OCI-LY7 (cell line): ENCODE measurements around the gene VMO1. TPM values are rescaled to one million over a fixed set of nuclear protein-coding genes. Genes with fewer than 3 reads are reported as not detected.

ENCODE experiments used
- BruUV-seq: library from RNA; stranded (reverse); fragments of 400-500 nt; replicated peaks from 2 replicates; lab custom pipeline; 2021; lab: Mats Ljungman, UMichigan
- CTCF ChIA-PET: fragments of 300-600 bp; sonication (Branson Sonifier 250); formaldehyde crosslinking; loops from one replicate; lab custom pipeline; 2022; ENCODE audit warnings: antibody characterized with exemption; ENCODE audit not compliant: unreplicated experiment; lab: Charles Lee
- POLR2A ChIA-PET: fragments of 300-600 bp; sonication (Branson Sonifier 250); formaldehyde crosslinking; loops from one replicate; lab custom pipeline; 2022; ENCODE audit warnings: antibody characterized with exemption; lab: Charles Lee
- DNase-seq: peaks from one replicate; pipeline ENCODE4 v3.0.0-alpha.2; 2015; ENCODE audit warnings: low spot score
- H2AFZ ChIP-seq: fragments of 200-600 bp; sonication (generic), shearing (Covaris generic); 2 replicates; pipeline ENCODE4 v1.6.1; 2014; ENCODE audit warnings: mild to moderate bottlenecking, antibody characterized with exemption, low read length, moderate library complexity
- H3K27ac ChIP-seq: fragments of 200-600 bp; sonication (generic); 2 replicates; pipeline ENCODE4 v1.5.1; 2014; ENCODE audit warnings: mixed run types, low read depth, mild to moderate bottlenecking, moderate library complexity, low read length, inconsistent platforms; ENCODE audit not compliant: poor library complexity, severe bottlenecking
- H3K36me3 ChIP-seq: fragments of 200-600 bp; sonication (generic); 2 replicates; pipeline ENCODE4 v1.6.1; 2014; ENCODE audit warnings: mild to moderate bottlenecking, antibody characterized with exemption, low read length, moderate library complexity, mixed read lengths; ENCODE audit not compliant: insufficient read depth
- H3K4me1 ChIP-seq: fragments of 200-600 bp; sonication (generic); 2 replicates; pipeline ENCODE4 v1.5.1; 2014; ENCODE audit warnings: mild to moderate bottlenecking, low read length; ENCODE audit not compliant: insufficient read depth, poor library complexity, severe bottlenecking
- H3K4me2 ChIP-seq: fragments of 200-600 bp; sonication (generic); 2 replicates; pipeline ENCODE4 v1.6.1; 2014; ENCODE audit warnings: mild to moderate bottlenecking, low read length
- H3K4me3 ChIP-seq: fragments of 200-600 bp; sonication (generic); 2 replicates; pipeline ENCODE4 v1.5.1; 2014; ENCODE audit warnings: mild to moderate bottlenecking, low read depth, low read length; ENCODE audit not compliant: poor library complexity, severe bottlenecking
- H3K79me2 ChIP-seq: fragments of 200-600 bp; sonication (generic); 2 replicates; pipeline ENCODE4 v1.6.1; 2016; ENCODE audit warnings: low read depth, mild to moderate bottlenecking, low read length, moderate library complexity, mixed read lengths; ENCODE audit not compliant: insufficient read depth
- H3K9me2 ChIP-seq: fragments of 200-600 bp; sonication (generic); 2 replicates; pipeline ENCODE4 v1.6.1; 2016; ENCODE audit warnings: mild to moderate bottlenecking, low read length, mixed read lengths; ENCODE audit not compliant: insufficient read depth
- H3K9me3 ChIP-seq: fragments of 200-600 bp; sonication (generic); 2 replicates; pipeline ENCODE4 v1.6.1; 2014; ENCODE audit warnings: mild to moderate bottlenecking, mixed run types, low read length, mixed read lengths
- H4K20me1 ChIP-seq: fragments of 200-600 bp; sonication (generic); 2 replicates; pipeline ENCODE4 v1.6.1; 2014; ENCODE audit warnings: mild to moderate bottlenecking, antibody characterized with exemption, low read length, moderate library complexity, mixed read lengths; ENCODE audit not compliant: insufficient read depth
- CTCF ChIP-seq: fragments of 200-600 bp; sonication (generic); conservative IDR thresholded peaks from 2 replicates; pipeline ENCODE4 v1.5.1; 2014; ENCODE audit warnings: mild to moderate bottlenecking, antibody characterized with exemption, low read length, moderate library complexity, mixed read lengths
- EZH2phosphoT487 ChIP-seq: fragments of 200-600 bp; sonication (generic); IDR thresholded peaks from 2 replicates; pipeline ENCODE4 v1.6.1; 2018; ENCODE audit warnings: low read depth, borderline replicate concordance, mild to moderate bottlenecking, mixed run types, antibody characterized with exemption, low read length, moderate library complexity, mixed read lengths
- intact Hi-C: fragments of 100-400 bp; cut with micrococcal nuclease; formaldehyde crosslinking; loops from one replicate; pipeline ENCODE4 v1.10.0; 2022; ENCODE audit not compliant: unreplicated experiment
- total RNA-seq, 2 experiments: library from RNA; depleted of rRNA in 1 of 2; stranded (reverse); fragments of >200 nt in 1 of 2; shearing (Covaris generic) in 1 of 2; gene quantifications; 2 replicates each; pipeline ENCODE4 v1.2.3, GENCODE V29; 2014 to 2022

The VMO1 gene
- total RNA-seq, 2 experiments from 2014 or later, result not detected

- Histone ChIP-seq H3K36me3 (no peaks in the 10 kb centered on the region), H3K27ac (no peak overlapping the region), H3K79me2 (no peaks in the 10 kb centered on the region), H4K20me1 (no peaks in the 10 kb centered on the region), H3K4me2 (no peak overlapping the region), H3K4me1 (no peaks in the 10 kb centered on the region), H3K4me3 (no peak overlapping the region), H3K9me2 (no peaks in the 10 kb centered on the region), H3K9me3 (no peaks in the 10 kb centered on the region), H2AFZ (no peak overlapping the region)
- POLR2A ChIA-PET, result interaction anchor here (0.7 kb wide), 1 partner anchor 53 kb away, joined by 4 read pairs; no protein-coding TSS in a partner anchor
- no TSS peak for BruUV-seq
- CTCF ChIA-PET, result no interaction called here
- no peak for DNase-seq
- intact Hi-C loops, result no loop called here
- TF ChIP-seq EZH2phosphoT487, result no peak
- TF ChIP-seq CTCF, result no peak
Observed at GRCh38 chr17:4780325-4780955, 5.7 kb downstream of the VMO1 start.

- TF ChIP-seq EZH2phosphoT487 (no peak), CTCF (no peak)
- no peak overlapping the region for H3K4me3 ChIP-seq
- no peak overlapping the region for H3K4me2 ChIP-seq
- ChIA-PET CTCF (no interaction called here), POLR2A (interaction anchor here (0.9 kb wide), 1 partner anchor 43 kb away, joined by 3 read pairs; no protein-coding TSS in a partner anchor)
- H3K79me2 ChIP-seq, result no peaks in the 10 kb centered on the region
- no peak overlapping the region for H2AFZ ChIP-seq
- no peaks in the 10 kb centered on the region for H3K9me2 ChIP-seq
- no peak overlapping the region for H3K27ac ChIP-seq
- H3K36me3 ChIP-seq, result no peaks in the 10 kb centered on the region
- H3K4me1 ChIP-seq, result peaks cover 14% of the 10 kb centered on the region
- BruUV-seq, result no TSS peak
- H4K20me1 ChIP-seq, result no peaks in the 10 kb centered on the region
- DNase-seq, result peak; percentile 22
- intact Hi-C loops, result no loop called here
- no peaks in the 10 kb centered on the region for H3K9me3 ChIP-seq
Observed at GRCh38 chr17:4777969-4778760, 8.0 kb downstream of the VMO1 start.

- H3K36me3 ChIP-seq, result no peaks in the 10 kb centered on the region
- no peak overlapping the region for H3K4me2 ChIP-seq
- ChIA-PET CTCF (no interaction called here), POLR2A (interaction anchor here (0.6 kb wide), 1 partner anchor 110 kb away, joined by 7 read pairs; no protein-coding TSS in a partner anchor)
- H3K4me1 ChIP-seq, result peaks cover 14% of the 10 kb centered on the region
- H3K27ac ChIP-seq, result no peak overlapping the region
- H3K79me2 ChIP-seq, result no peaks in the 10 kb centered on the region
- H3K9me3 ChIP-seq, result no peaks in the 10 kb centered on the region
- no peak for TF ChIP-seq EZH2phosphoT487
- no peak for TF ChIP-seq CTCF
- intact Hi-C loops, result loop anchor here (5.0 kb wide), 1 partner anchor 40 kb away; the partner anchor contains the start of gene MED11
- H4K20me1 ChIP-seq, result no peaks in the 10 kb centered on the region
- no peaks in the 10 kb centered on the region for H3K9me2 ChIP-seq
- no peak overlapping the region for H2AFZ ChIP-seq
- BruUV-seq, result no TSS peak
- H3K4me3 ChIP-seq, result no peak overlapping the region
- DNase-seq, result no peak
Observed at GRCh38 chr17:4772235-4772613, 13.9 kb downstream of the VMO1 start.
